Duodenal mucosa (tissue), 2 donors: ENCODE results near the gene FGFBP2.

ENCODE experiments used
- H3K27ac ChIP-seq: one replicate; pipeline ENCODE4 v1.7.0; 2013; ENCODE audit warnings: low read depth, low read length
- H3K27me3 ChIP-seq, 2 donors: one replicate each; pipeline ENCODE4 v1.7.0; 2013; ENCODE audit warnings: low read length in 2 of 2, control low read depth in 1 of 2; ENCODE audit not compliant: insufficient read depth in 2 of 2, control insufficient read depth in 1 of 2
- H3K36me3 ChIP-seq, 2 donors: one replicate each; pipeline ENCODE4 v1.7.0; 2013; ENCODE audit warnings: low read length in 2 of 2, control low read depth in 1 of 2; ENCODE audit not compliant: insufficient read depth in 2 of 2, control insufficient read depth in 1 of 2
- H3K4me1 ChIP-seq, 2 donors: one replicate each; pipeline ENCODE4 v1.7.0; 2013; ENCODE audit warnings: low read length in 2 of 2, control low read depth in 1 of 2; ENCODE audit not compliant: insufficient read depth in 2 of 2, control insufficient read depth in 1 of 2
- H3K4me3 ChIP-seq, 2 donors: one replicate each; pipeline ENCODE4 v1.7.0; 2013; ENCODE audit warnings: low read length in 2 of 2, low read depth in 1 of 2
- H3K9ac ChIP-seq, 2 donors: one replicate each; pipeline ENCODE4 v1.7.0; 2013; ENCODE audit warnings: low read length in 2 of 2, low read depth in 1 of 2
- H3K9me3 ChIP-seq, 2 donors: one replicate each; pipeline ENCODE4 v1.7.0; 2013; ENCODE audit warnings: low read length in 2 of 2, control low read depth in 1 of 2; ENCODE audit not compliant: control insufficient read depth in 1 of 2

FGFBP2 gene

DNA sequence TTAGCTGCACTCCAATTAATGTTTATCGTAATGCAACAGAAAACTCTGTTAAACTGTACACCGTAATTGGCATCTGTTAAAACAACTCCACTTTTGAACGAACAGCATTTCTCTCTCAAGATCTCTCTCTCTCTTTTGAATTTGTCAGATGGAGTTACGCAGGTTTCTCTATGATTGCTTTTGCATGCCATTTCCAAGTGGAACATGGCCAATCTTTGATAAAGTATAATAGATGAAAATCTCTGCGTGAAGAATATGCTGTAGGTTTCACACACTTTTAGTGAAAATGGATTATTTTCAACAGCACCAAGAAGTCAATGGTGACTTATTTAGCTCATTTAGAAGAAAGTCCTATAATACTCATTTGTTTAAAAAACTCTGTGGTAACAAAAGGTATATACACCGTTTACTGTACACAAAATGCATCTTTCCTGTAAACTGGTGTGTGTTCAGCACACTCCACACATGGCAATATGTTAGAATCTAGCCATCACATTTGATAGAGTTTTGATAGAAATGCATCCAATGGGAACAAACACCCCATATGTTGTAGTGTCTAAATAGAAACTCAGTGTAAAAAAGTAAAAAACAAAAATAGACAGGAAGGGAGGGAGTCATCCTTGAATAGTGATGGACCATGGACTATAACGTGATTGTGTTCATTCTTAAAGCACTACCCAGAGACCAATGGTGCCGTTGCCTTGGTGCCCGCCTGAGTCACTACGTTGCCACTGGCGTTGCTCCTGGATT lies 5.8 kb upstream of the FGFBP2 start:
- no peak overlapping the region for H3K4me3 ChIP-seq
- no peaks in the 10 kb centered on the region for H3K27me3 ChIP-seq

DNA sequence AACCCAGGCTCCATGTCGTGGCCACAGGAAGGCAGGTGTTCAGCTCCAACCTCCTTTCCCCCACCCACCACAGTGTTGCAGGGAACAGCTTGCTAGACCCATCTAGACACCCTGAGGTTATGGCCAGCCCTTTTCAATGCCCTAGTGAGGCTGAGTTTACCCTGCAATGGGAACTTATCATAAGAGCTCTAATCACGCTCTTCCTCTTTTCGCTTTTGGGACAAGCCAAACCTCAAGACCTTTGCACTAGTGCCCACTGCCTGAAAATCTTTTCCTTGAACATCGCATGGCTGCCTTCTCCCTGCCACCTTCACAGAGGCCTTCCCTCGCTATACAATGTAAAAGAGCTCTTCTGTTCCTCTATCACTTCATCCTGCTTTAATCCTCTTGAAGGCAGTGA lies 2.4 kb upstream of the FGFBP2 start:
- H3K27me3 ChIP-seq: no peaks in the 10 kb centered on the region
- H3K4me1 ChIP-seq: no peaks in the 10 kb centered on the region
- no peaks in the 10 kb centered on the region for H3K36me3 ChIP-seq
- no peak overlapping the region for H3K9ac ChIP-seq
- no peak overlapping the region for H3K4me3 ChIP-seq
- H3K27ac ChIP-seq: no peak overlapping the region
- H3K9me3 ChIP-seq: peaks cover 0 to 5% of the 10 kb centered on the region in 2 donors

More for the DNA sequence above, 5.8 kb upstream of the FGFBP2 start:
- no peak overlapping the region for H3K27ac ChIP-seq
- H3K4me1 ChIP-seq: no peaks in the 10 kb centered on the region
- no peak overlapping the region for H3K9ac ChIP-seq
- H3K36me3 ChIP-seq: no peaks in the 10 kb centered on the region
- H3K9me3 ChIP-seq: peaks cover 0 to 5% of the 10 kb centered on the region in 2 donors

DNA sequence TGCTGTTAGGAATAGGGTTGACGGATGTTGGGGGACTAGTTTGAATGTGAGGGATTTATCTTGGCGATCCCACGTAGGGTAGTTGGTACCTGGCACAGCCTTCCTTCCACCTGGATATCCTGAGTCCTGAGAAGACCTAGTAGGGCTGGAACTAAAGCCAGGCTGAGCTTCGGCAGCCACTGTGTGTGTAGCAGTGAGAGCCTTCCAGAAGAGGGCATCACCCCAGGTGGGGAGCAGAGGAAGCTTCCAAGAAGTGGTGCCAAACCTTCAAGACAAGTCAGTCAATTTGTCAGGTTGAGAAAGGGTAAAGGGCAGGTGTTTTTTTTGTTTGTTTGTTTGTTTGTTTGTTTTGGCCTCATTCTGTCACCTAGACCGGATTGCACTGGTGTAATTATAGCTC lies 1.2 kb upstream of the FGFBP2 start:
- peaks cover 0 to 5% of the 10 kb centered on the region in 2 donors for H3K9me3 ChIP-seq
- no peak overlapping the region for H3K9ac ChIP-seq
- H3K4me1 ChIP-seq: no peaks in the 10 kb centered on the region
- H3K36me3 ChIP-seq: no peaks in the 10 kb centered on the region
- no peaks in the 10 kb centered on the region for H3K27me3 ChIP-seq
- H3K4me3 ChIP-seq: no peak overlapping the region
- no peak overlapping the region for H3K27ac ChIP-seq

DNA sequence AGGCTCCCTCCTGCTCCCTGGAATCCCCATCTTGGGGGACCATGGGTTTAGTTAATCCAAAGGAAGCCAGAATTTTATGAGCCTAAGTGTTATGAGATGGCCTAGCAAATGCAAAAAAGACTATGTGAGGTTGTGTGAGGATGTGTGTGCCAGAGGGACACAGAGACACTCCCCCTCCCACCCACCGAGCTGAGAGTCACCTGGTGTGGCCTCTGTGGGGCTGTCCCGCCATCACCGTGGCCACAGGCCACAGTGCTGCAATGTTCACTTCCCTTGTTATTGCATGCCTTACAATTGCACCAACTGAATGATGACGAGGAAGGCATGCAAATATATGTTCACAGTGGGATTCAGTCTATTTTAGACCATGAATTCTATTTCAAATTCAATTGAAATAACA lies 601 bp upstream of the FGFBP2 start:
- Histone ChIP-seq H3K27me3 (no peaks in the 10 kb centered on the region), H3K4me1 (no peaks in the 10 kb centered on the region), H3K36me3 (no peaks in the 10 kb centered on the region)

DNA sequence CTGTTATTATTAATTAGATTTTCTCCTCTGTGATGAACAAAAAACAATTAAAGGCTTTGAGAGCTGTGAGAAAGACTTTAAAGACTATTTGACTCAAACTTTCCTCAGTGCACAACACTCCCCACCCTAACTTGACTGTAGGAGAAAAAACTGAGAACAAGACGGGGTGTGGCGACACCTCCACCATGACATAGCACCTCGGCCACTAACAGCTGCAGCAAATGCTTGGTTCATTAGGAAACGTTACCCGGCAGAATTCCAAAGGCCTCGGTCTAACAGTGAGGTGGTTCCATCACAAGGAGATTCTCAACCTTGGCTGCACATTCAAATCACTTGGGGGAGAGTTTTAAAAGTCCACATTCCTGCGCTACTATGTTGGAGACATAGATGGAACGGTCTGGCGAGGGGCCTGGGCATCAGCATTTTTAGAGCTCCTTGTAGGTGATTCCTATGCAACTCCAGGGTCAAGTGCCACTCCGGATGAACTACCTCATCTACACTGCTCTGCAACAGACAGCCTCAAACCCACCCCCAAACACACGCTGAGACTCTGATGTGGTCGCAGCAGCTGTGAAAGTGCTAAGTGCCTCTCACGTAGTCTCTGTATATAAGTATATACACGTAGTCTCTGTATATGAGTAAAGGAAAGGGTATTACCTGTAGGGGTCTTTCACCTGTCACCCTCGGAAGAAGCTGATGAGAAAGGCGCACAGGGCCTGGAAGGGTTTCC lies 1.0 kb downstream of the FGFBP2 start:
- Histone ChIP-seq H3K9ac (no peak overlapping the region), H3K27me3 (no peaks in the 10 kb centered on the region), H3K9me3 (peaks cover 0 to 5% of the 10 kb centered on the region in 2 donors), H3K4me1 (no peaks in the 10 kb centered on the region), H3K4me3 (no peak overlapping the region), H3K36me3 (no peaks in the 10 kb centered on the region), H3K27ac (no peak overlapping the region)

More for the DNA sequence above, 601 bp upstream of the FGFBP2 start:
- H3K9ac ChIP-seq: no peak overlapping the region
- H3K27ac ChIP-seq: no peak overlapping the region
- no peak overlapping the region for H3K4me3 ChIP-seq
- H3K9me3 ChIP-seq: peaks cover 0 to 5% of the 10 kb centered on the region in 2 donors

DNA sequence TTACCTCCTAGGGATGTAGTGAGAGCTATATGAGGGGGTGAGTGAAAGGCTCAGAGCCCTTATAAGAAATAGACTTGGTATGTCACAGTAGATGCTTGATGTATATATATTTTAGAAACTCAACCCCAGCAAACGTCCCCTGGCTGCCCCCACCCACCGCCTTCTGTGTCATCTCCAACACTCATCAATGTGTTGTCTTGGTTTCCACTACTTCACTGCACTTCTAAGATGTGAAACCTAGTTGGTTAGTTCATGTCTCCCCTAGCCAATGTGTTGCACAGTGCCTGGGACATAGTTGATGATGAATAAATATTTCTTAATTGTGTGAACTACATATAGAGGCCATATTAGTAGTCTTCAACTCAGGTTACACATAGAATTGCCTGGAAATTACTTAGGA lies 4.4 kb downstream of the FGFBP2 start:
- peaks cover 0 to 4% of the 10 kb centered on the region in 2 donors for H3K27me3 ChIP-seq
- no peak overlapping the region for H3K4me3 ChIP-seq
- H3K4me1 ChIP-seq: no peaks in the 10 kb centered on the region
- H3K9me3 ChIP-seq: peaks cover 0 to 3% of the 10 kb centered on the region in 2 donors
- no peak overlapping the region for H3K27ac ChIP-seq
- no peak overlapping the region for H3K9ac ChIP-seq
- H3K36me3 ChIP-seq: no peaks in the 10 kb centered on the region

DNA sequence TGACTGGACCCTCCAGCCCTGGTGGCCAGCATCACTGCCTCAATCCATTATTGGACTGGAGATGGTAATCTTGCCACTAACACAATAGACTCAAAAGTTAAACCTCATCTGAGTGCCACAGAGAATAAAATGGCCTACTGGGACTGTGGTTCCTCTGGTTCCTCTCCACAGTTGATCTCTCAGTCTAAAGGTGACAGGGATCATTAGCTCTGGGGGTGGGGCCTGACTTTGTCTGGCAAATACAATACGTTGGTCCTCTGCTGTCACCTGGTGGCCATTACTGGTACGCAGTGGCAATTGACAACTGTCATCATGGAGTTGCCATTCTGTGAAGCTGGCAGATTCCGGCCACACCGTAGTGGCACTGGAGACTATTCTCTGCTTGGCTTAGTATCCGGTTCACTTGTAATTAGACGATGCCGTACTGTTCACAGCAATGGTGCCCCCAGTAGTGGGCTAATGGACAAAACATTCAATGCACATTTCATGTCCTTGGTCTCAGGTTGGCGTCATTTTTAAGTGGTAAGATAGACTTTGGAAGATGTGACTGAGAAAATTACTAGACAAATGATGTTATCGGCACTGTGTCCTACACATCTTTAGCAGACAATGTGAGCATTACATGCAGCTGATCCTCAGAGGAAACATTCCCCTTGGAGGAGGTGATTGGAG lies 6.7 kb downstream of the FGFBP2 start:
- H3K9me3 ChIP-seq: peaks cover 0 to 3% of the 10 kb centered on the region in 2 donors
- H3K9ac ChIP-seq: no peak overlapping the region
- no peak overlapping the region for H3K4me3 ChIP-seq
- peaks cover 0 to 4% of the 10 kb centered on the region in 2 donors for H3K27me3 ChIP-seq
- no peaks in the 10 kb centered on the region for H3K36me3 ChIP-seq
- H3K4me1 ChIP-seq: no peaks in the 10 kb centered on the region
- H3K27ac ChIP-seq: no peak overlapping the region

DNA sequence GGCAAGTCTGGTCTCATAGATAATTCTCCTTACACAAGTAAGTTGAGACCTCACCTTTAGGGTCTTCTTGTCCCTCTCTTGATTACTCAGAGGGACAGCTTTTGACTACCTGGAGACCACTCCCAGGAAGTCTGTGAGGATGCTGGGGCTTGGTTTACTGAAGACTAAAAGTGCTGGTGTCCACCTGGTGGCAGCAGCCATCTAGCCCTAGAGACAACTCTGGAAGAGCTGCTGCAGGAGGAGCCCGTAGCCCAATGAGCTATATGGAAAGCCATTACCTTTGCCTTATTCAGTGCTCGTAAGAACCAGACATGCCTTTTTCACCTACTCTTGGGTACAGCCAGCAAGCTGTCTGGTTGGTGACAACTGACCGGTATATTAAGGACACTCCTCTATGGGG lies 7.3 kb downstream of the FGFBP2 start:
- no peak overlapping the region for H3K4me3 ChIP-seq
- H3K4me1 ChIP-seq: no peaks in the 10 kb centered on the region
- H3K27me3 ChIP-seq: peaks cover 0 to 4% of the 10 kb centered on the region in 2 donors

DNA sequence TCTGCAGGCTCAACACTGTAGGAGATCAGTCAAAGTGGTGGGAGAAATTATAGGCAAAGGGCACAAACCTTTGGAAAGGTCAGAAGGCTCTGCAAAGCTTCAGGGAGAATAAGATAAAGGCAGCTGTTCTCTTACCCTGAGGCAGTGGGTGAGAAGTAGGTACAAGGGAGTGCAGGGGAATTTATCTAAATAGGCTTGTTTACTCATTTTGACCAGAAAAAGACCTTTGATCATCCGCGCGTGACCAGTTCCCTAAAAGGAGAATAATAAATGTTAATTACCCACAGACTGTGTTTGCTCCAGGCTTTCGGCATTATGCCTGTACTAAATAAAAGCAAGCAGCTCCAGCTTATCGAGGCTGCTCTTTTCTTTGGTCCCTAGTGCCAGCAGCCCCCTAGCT lies 9.3 kb downstream of the FGFBP2 start:
- peaks cover 0 to 3% of the 10 kb centered on the region in 2 donors for H3K9me3 ChIP-seq
- no peaks in the 10 kb centered on the region for H3K36me3 ChIP-seq
- H3K27me3 ChIP-seq: peaks cover 0 to 4% of the 10 kb centered on the region in 2 donors
- H3K27ac ChIP-seq: no peak overlapping the region
- no peaks in the 10 kb centered on the region for H3K4me1 ChIP-seq
- H3K4me3 ChIP-seq: no peak overlapping the region
- H3K9ac ChIP-seq: no peak overlapping the region

More for the DNA sequence above, 7.3 kb downstream of the FGFBP2 start:
- Histone ChIP-seq H3K36me3 (no peaks in the 10 kb centered on the region), H3K27ac (no peak overlapping the region), H3K9ac (no peak overlapping the region), H3K9me3 (peaks cover 0 to 3% of the 10 kb centered on the region in 2 donors)

DNA sequence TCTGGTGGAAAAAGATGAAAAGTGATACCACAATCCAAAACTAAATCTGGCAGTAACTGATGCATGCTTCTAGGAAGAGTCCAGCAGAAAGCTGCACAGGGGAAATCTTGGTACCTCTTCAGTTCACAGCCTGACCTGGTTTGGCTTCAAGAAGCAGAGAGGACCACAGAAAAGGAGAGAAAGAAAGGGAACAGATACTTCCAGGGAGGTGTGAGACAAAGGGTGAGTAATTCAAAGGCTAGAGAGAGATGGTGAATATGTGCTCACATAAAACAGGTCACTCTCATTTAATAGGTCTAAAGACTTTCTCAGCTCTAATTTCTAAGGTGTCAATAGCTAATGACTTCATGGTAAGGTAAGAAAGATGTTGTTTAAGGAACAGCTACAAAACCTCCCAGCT lies 11.2 kb downstream of the FGFBP2 start:
- Histone ChIP-seq H3K36me3 (no peaks in the 10 kb centered on the region), H3K4me3 (no peak overlapping the region), H3K9ac (no peak overlapping the region), H3K27ac (no peak overlapping the region), H3K4me1 (no peaks in the 10 kb centered on the region), H3K27me3 (peaks cover 0 to 4% of the 10 kb centered on the region in 2 donors), H3K9me3 (peaks cover 0 to 3% of the 10 kb centered on the region in 2 donors)
